Naive B cell (primary cell): ENCODE measurements around the gene POLN. TPM values are rescaled to one million over a fixed set of nuclear protein-coding genes. Genes with fewer than 3 reads are reported as not detected.
"Not testable (repeated sequence)": the region's sequence is repeated elsewhere in the genome, so short reads cannot be mapped to it uniquely, and the experiment has no call there.

ENCODE experiments used
- ATAC-seq, 2 donors: fragments of 150-1000 bp; cut with Tn5 transposase; 2 replicates each; pipeline ENCODE4 v1.10.0; 2021; ENCODE audit warnings: low read depth in 2 of 2, mild to moderate bottlenecking in 2 of 2, moderate library complexity in 2 of 2
- DNase-seq: peaks from one replicate; pipeline ENCODE4 v3.0.0; 2022
- H3K27ac Mint-ChIP-seq, 6 donors: one replicate each; pipeline ENCODE4 v1.8.0; 2020 to 2022; ENCODE audit warnings: mild to moderate bottlenecking in 6 of 6, mixed read lengths in 6 of 6, moderate library complexity in 5 of 6, inconsistent platforms in 2 of 6
- H3K27me3 Mint-ChIP-seq, 3 donors: one replicate each; pipeline ENCODE4 v1.8.0; 2021 to 2022; ENCODE audit warnings: mixed read lengths in 3 of 3, mild to moderate bottlenecking in 1 of 3
- H3K36me3 Mint-ChIP-seq, 2 donors: one replicate each; pipeline ENCODE4 v1.8.0; 2020 to 2022; ENCODE audit warnings: mixed read lengths in 2 of 2, inconsistent platforms in 1 of 2, mild to moderate bottlenecking in 1 of 2
- H3K4me1 Mint-ChIP-seq, 3 donors: one replicate each; pipeline ENCODE4 v1.8.0; 2020 to 2022; ENCODE audit warnings: mixed read lengths in 3 of 3, inconsistent platforms in 1 of 3, mild to moderate bottlenecking in 1 of 3, moderate library complexity in 1 of 3
- H3K4me3 Mint-ChIP-seq, 8 donors: one replicate each; pipeline ENCODE4 v1.8.0; 2020 to 2022; ENCODE audit warnings: mild to moderate bottlenecking in 8 of 8, mixed read lengths in 8 of 8, moderate library complexity in 8 of 8, inconsistent platforms in 2 of 8
- H3K9me3 Mint-ChIP-seq, 7 donors: one replicate each; pipeline ENCODE4 v1.8.0; 2020 to 2022; ENCODE audit warnings: mixed read lengths in 7 of 7, mild to moderate bottlenecking in 5 of 7, inconsistent platforms in 2 of 7, moderate library complexity in 1 of 7
- polyA plus RNA-seq, 6 donors: library from polyadenylated mRNA; unstranded; fragments of 300-500 nt; fragmentation: Illumina TruSeq; gene quantifications; one replicate each; pipeline ENCODE4 v1.2.3, GENCODE V29; 2021; ENCODE audit warnings: low read depth in 6 of 6

The POLN gene
- polyA plus RNA-seq, 6 donors from 2014 or later, result 0.62 to 0.79 (median 0.71) TPM; not detected in 2

GRCh38 chr4:2027120-2027519, 214.8 kb downstream of the POLN start:
- DNase-seq, H3K4me1 Mint-ChIP-seq, H3K4me3 Mint-ChIP-seq, H3K36me3 Mint-ChIP-seq, H3K27ac Mint-ChIP-seq, ATAC-seq: not testable (repeated sequence)
- Mint-ChIP-seq H3K9me3 (peaks cover 5 to 23% (median 11%) of the 10 kb centered on the region in 7 donors), H3K27me3 (peaks cover 34 to 81% (median 55%) of the 10 kb centered on the region in 3 donors)

DNA sequence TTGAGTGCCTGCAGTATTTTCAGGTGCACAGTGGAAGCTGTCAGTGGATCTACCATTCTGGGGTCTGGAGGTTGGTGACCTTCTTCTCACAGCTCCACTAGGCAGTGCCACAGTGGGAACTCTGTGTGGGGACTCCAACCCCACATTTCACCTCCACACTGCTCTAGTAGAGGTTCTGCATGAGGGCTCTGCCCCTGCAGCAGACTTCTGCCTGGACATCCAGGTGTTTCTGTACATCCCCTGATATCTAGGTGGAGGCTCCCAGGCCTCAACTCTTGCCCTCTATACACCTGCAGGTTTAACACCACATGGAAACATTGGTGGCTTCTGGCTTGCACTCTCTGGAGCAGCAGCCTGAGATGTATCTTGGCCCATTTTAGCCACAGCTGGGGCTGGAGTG, 216.1 kb downstream of the POLN start:
- H3K9me3 Mint-ChIP-seq, result peaks cover 5 to 23% (median 11%) of the 10 kb centered on the region in 7 donors
- H3K27ac Mint-ChIP-seq, result no peak overlapping the region
- H3K27me3 Mint-ChIP-seq, result peaks cover 36 to 87% (median 61%) of the 10 kb centered on the region in 3 donors
- H3K36me3 Mint-ChIP-seq, result peaks cover 7 to 10% of the 10 kb centered on the region in 2 donors
- H3K4me3 Mint-ChIP-seq, result no peak overlapping the region
- DNase-seq (no peak), ATAC-seq (no peak)
- no peaks in the 10 kb centered on the region for H3K4me1 Mint-ChIP-seq

DNA sequence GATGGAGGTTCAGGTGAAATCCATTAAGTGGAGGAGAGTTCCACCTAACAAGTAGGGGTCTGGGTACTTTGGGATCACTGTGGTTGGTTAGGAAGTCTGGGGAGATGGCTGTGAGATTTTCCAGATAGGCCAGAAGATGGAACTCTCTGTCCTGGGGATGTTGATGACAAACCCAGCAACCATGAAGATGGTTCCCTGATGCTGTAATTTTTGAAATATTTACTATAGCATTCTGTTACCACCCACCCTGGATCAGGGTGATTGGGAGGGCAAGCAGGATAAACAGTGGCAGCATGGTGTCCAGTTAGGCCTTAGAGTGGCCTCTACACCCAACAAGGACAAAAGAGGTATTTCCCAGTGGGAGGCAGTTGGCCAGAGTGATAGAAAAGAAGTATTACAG, 217.2 kb downstream of the POLN start:
- Mint-ChIP-seq H3K27me3 (peaks cover 37 to 85% (median 66%) of the 10 kb centered on the region in 3 donors), H3K27ac (no peak overlapping the region), H3K4me3 (no peak overlapping the region), H3K9me3 (peaks cover 5 to 23% (median 11%) of the 10 kb centered on the region in 7 donors), H3K36me3 (peaks cover 7 to 10% of the 10 kb centered on the region in 2 donors), H3K4me1 (no peaks in the 10 kb centered on the region)
- DNase-seq (no peak), ATAC-seq (no peak)

Other genes with a start within 250 kb of the POLN start
- 10 to 100 TPM; 11.0 to 42.3 (median 25.4) TPM for gene NELFA, start 233.1 kb downstream of the POLN start, polyA plus RNA-seq
- not detected for gene NAT8L, start 182.8 kb downstream of the POLN start, polyA plus RNA-seq
- 10 to 100 TPM; 13.3 to 29.1 (median 19.3) TPM for gene HAUS3, start within 50 bp of the POLN start, polyA plus RNA-seq
- gene MXD4, start 20.0 kb upstream of the POLN start, polyA plus RNA-seq, result 10 to 100 TPM; 29.4 to 46.2 (median 40.6) TPM
- gene ZFYVE28, start 176.5 kb upstream of the POLN start, polyA plus RNA-seq, result 1 to 10 TPM in 4 of 6 donors, under 1 TPM in 2; 0.71 to 2.9 (median 1.4) TPM
- not detected for gene CFAP99, start 176.8 kb upstream of the POLN start, polyA plus RNA-seq
- 10 to 100 TPM; 48.9 to 87.9 (median 64.8) TPM for gene RNF4, start 227.0 kb upstream of the POLN start, polyA plus RNA-seq